ENCODE data around the gene CNKSR2.

CNKSR2 gene

DNA sequence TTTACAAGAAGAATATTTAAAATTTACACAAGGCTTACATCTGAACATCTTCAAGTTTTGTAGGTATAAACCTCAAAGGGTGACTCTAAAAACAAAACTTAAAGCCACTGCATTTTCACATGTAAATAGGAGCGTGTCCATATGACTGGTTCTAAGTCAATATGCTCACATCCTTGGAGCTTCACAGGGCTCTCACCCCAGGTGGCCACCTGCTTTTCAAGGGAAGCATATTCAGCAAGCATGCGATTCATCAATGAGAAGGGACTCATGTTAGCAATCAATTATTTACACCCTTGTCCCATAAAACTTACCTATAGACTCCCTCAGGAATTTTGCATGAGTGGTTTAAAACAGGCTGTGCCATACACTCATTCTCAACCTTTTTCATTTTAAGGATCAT, 301.7 kb downstream of the CNKSR2 start:
- no peak for DNase-seq (ENCODE audit: low spot score)

DNA sequence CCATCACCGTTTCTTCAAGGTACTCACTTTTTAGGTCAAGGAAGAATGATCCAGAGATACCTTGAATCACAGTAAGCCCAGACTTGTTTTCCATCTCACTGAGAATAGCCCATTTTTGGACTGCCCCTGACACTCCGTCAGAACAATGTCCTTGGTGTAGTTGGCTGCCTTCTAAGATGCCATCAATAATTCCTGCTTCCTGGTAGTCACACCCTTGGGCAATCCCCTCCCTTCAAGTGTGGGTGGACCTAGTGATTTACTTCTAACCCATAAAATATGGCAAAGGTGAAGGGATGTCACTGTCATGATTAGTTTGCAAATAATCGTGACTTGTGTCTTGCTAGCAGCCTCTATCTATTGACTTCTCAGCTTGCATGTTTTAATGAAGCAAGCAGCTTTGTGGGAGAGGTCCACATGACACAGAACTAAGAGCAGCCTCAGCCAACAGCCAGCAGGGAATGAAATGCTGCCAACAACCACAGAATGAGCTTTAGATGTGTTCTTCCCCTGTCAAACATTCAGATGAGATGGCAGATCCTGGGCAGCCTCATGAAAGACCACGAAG, 303.9 kb downstream of the CNKSR2 start:
- DNase-seq (ENCODE audit: low spot score), result no peak

DNA sequence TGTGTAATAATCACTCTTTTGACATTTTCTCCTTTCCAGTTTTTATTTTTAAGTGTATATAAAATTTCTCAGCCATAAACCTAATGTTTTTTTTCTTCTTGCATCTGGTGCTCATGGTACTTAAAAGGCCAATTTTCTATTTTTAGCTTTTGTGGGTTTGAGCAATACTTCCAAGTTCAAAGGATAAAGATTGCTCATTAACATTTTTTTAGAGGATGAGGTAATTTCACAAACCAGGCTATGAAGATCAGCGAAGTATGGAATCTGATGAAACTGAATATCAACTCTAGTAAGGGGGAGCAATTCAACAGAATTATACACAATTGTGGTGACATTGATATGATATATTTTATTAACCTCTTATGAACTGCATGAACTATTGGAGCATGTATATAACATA, 309.7 kb downstream of the CNKSR2 start:
- peak; percentile 31 for DNase-seq (ENCODE audit: low spot score)

DNA sequence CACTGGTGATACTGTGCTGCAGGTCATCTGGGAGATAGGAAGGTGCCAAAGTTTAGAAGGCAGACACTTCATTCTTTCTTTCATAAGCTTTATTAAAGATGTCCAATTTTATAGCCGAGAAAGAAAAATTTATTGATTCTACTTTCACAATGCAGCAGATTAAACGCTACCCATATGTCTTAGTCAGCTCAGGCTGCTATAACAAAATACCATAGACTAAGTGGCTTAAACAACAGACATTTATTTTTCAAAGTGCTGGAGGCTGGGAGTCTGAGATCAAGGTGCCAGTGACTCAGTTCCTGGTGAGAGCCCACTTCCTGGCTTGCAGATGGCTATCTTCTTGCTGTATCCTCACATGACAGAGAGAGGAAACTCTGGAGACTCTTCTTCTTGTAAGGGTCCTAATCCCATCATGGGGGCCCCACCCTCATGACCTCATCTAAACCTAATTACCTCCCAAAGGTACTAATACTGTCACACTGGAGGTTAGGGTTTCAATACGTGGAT, 317.3 kb downstream of the CNKSR2 start:
- no peak for DNase-seq (ENCODE audit: low spot score)

DNA sequence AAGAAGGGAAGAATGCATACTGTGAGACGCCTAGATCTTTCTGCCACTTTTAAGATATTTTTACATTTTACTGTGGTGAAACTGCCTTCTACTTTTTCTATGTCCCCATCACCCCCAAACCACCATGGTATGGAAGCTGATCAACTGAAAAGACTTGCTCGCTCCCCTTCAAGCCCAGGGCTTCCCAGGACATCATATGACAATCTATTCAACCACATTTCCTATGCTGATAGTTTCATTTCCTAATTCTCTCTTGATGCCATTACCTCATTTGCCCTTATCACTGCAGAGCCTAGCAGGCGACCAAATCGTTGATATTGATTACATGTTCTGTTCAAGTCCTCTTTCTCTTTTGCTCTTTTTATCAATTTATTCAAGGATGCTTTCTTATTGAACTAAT, 324.1 kb downstream of the CNKSR2 start:
- DNase-seq (ENCODE audit: low spot score), result no peak

DNA sequence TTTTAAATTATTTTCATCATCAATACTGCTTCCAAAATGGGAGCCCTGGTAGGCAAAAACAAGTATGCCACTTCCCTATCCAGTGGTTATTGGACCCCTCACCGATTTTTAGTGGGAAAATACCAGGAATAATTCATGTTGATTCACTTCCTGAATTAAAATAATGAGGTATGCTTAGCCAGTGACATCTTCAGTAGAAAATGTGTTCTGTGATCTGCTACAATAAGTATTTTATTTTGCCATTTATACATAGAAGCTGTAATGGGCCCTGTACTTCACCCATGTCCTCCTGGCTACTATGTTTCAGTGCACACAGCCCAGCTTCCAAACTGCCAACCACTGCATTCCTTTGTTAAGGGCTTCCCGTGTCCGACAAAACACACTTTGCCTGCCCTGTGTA, 324.9 kb downstream of the CNKSR2 start:
- DNase-seq (ENCODE audit: low spot score), result no peak

DNA sequence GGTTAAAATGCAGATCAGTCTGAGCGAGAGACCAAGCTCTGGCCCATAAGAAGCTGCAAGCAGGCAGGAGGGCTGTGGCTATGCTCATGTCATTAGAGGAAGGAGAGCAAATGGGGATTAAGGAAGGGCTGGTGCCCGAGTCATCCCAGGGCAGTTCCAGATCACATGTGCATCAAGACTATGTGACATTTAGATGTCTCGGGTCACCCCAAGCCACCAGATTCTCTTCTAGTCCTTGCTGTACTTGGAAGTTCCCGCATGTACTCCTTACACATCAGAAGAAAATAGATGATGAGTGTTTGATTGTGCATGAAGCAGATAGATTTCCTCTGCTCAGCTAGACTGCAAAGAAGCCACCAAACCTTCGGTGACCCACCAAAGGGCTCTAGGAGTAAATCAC, 326.1 kb downstream of the CNKSR2 start:
- DNase-seq (ENCODE audit: low spot score), result no peak

DNA sequence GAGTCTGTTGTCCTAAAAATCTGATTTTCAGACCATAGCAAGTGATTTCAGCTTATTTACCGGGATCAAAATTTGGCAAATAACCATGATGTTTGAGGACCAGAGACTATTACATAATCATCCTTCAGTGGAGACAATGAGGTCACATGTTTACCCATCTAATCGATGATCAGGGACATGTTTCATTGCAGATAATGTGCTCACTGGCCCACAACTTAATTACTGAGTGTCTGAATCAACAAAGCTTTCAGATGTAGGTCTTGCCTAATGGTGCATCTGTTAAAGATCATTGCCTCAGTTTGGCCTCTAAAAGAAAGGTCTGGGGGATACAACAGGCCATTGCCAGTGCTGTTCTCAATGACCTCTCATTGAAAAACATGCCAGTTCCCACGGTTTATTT, 326.7 kb downstream of the CNKSR2 start:
- DNase-seq (ENCODE audit: low spot score), result no peak

DNA sequence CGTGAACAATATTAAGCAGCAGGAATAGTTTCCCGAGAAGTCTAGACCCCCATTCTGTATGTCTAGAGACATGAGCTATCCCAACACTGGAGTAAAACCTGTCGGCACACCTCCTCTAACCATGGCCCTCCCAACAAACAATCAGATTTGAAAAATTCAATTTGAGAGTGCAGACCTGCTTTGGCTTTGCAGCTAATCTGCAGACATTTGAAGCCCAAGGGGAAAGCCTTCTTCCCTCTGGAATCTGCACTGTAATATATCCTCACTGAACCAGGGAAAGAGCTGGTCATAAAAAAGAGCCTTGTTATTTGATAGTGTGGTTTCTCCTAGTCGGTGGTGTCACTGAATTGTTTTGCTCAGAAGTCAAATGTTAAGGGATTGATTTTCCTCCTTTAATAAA, 328.5 kb downstream of the CNKSR2 start:
- DNase-seq (ENCODE audit: low spot score), result no peak
